T-cell (primary cell): ENCODE measurements around the gene CNKSR1. TPM values are rescaled to one million over a fixed set of nuclear protein-coding genes. Genes with fewer than 3 reads are reported as not detected.
A peak's percentile ranks its signal among the peaks of the same experiment; 100 is the strongest.

Experiments
- ATAC-seq, 4 experiments: fragments of 200-7000 bp in 3 of 4; fragments of 150-1000 bp in 1 of 4; cut with Tn5 transposase; replicated peaks in 1 of 4; 1 replicate in 3 of 4; 2 replicates in 1 of 4; pipeline ENCODE4 v1.10.0; 2021; ENCODE audit warnings: moderate library complexity in 3 of 4, mild to moderate bottlenecking in 2 of 4, moderate number of reproducible peaks in 1 of 4
- CTCF ChIA-PET, 2 donors: fragments of 300-600 bp; sonication (Branson Sonifier 250); formaldehyde crosslinking; loops; one replicate each; lab custom pipeline; 2022; ENCODE audit warnings: antibody characterized with exemption in 2 of 2; lab: Charles Lee
- POLR2A ChIA-PET, 2 donors: fragments of 300-600 bp; sonication (Branson Sonifier 250); formaldehyde crosslinking; loops; one replicate each; lab custom pipeline; 2022; ENCODE audit warnings: antibody characterized with exemption in 2 of 2; lab: Charles Lee
- DNase-seq, 35 experiments: peaks; one replicate each; pipeline versions ENCODE4 v3.0.0 to v3.0.0-alpha.2; 2013 to 2023
- H3K27ac ChIP-seq: one replicate; pipeline ENCODE4 v1.5.1; 2013; ENCODE audit warnings: low read length
- H3K27me3 ChIP-seq, 2 experiments: replicated peaks in 1 of 2; 1 replicate in 1 of 2; 2 replicates in 1 of 2; pipeline versions ENCODE4 v1.6.1 to v1.7.0; 2013; ENCODE audit warnings: low read length in 1 of 2, mixed read lengths in 1 of 2; ENCODE audit not compliant: control insufficient read depth in 2 of 2, insufficient read depth in 2 of 2; ENCODE audit errors: extremely low read depth in 1 of 2
- H3K36me3 ChIP-seq, 2 donors: 1 replicate in 1 of 2; 2 replicates in 1 of 2; pipeline versions ENCODE4 v1.6.1 to v1.7.0; 2013; ENCODE audit warnings: low read length in 1 of 2; ENCODE audit not compliant: control insufficient read depth in 2 of 2, insufficient read depth in 1 of 2; ENCODE audit errors: extremely low read depth in 1 of 2
- H3K4me1 ChIP-seq, 2 experiments: 1 replicate in 1 of 2; 2 replicates in 1 of 2; pipeline versions ENCODE4 v1.6.1 to v1.7.0; 2013; ENCODE audit warnings: low read length in 2 of 2, mixed read lengths in 1 of 2; ENCODE audit not compliant: insufficient read depth in 2 of 2, control insufficient read depth in 1 of 2; ENCODE audit errors: extremely low read depth in 1 of 2
- H3K4me3 ChIP-seq, 2 donors: 1 replicate in 1 of 2; 2 replicates in 1 of 2; pipeline versions ENCODE4 v1.5.1 to v1.7.0; 2013; ENCODE audit warnings: mild to moderate bottlenecking in 2 of 2, low read length in 1 of 2, moderate library complexity in 1 of 2; ENCODE audit not compliant: control insufficient read depth in 1 of 2; ENCODE audit errors: extremely low read depth in 1 of 2
- H3K9me3 ChIP-seq: 2 replicates; pipeline ENCODE4 v1.7.0; 2013
- H3K27ac Mint-ChIP-seq, 2 donors: one replicate each; pipeline ENCODE4 v1.8.0; 2020 to 2021; ENCODE audit warnings: mild to moderate bottlenecking in 2 of 2, mixed read lengths in 2 of 2
- H3K27me3 Mint-ChIP-seq, 2 donors: one replicate each; pipeline ENCODE4 v1.8.0; 2021 to 2022; ENCODE audit warnings: mixed read lengths in 2 of 2
- H3K36me3 Mint-ChIP-seq: one replicate; pipeline ENCODE4 v1.8.0; 2021; ENCODE audit warnings: mixed read lengths
- H3K4me1 Mint-ChIP-seq, 3 donors: one replicate each; pipeline ENCODE4 v1.8.0; 2020 to 2022; ENCODE audit warnings: mixed read lengths in 3 of 3, mild to moderate bottlenecking in 1 of 3
- H3K4me3 Mint-ChIP-seq, 3 donors: one replicate each; pipeline ENCODE4 v1.8.0; 2020 to 2022; ENCODE audit warnings: mild to moderate bottlenecking in 3 of 3, mixed read lengths in 3 of 3, moderate library complexity in 3 of 3
- H3K9me3 Mint-ChIP-seq, 3 donors: one replicate each; pipeline ENCODE4 v1.8.0; 2020 to 2022; ENCODE audit warnings: mixed read lengths in 3 of 3
- WGBS: methylation state at CpG from one replicate; pipeline ENCODE4 v1.1.5; 2013; ENCODE audit warnings: missing lambda C conversion rate; ENCODE audit not compliant: insufficient coverage; 5-methylcytosine and 5-hydroxymethylcytosine counted together
- total RNA-seq, 35 experiments: library from RNA in 6 of 35; stranded (reverse) in 6 of 35; fragments of 120-200 nt in 1 of 35; gene quantifications; one replicate each; pipeline versions ENCODE4 v1.2.1 to v1.2.4 and lab custom pipeline; 2013 to 2026

Gene CNKSR1
- total RNA-seq, 5 donors from 2014 or later (not counting 1 experiment from before 2014, with no cell fraction given), result 2.9 to 6.8 (median 3.6) TPM

GRCh38 chr1:26158908-26159742 lies 18.2 kb upstream of the CNKSR1 start, which contains the start of gene FAM110D:
TSS of gene FAM110D (plus strand) at chr1:26159079. CDS start at chr1:26161292, 2,213 bp downstream.
- Histone ChIP-seq H3K27ac (no peak within 1 kb of the TSS), H3K4me1 (peaks cover 0 to 24% of the 10 kb centered on the region in 2 experiments), H3K4me3 (no peak within 1 kb of the TSS), H3K36me3 (no peaks in the 10 kb centered on the region), H3K27me3 (peaks cover 4 to 94% of the 10 kb centered on the region in 2 experiments), H3K9me3 (no peaks in the 10 kb centered on the region)
- ATAC-seq (no peak), DNase-seq (no peak)
- peaks cover 18 to 49% of the 10 kb centered on the region in 2 donors for H3K27me3 Mint-ChIP-seq
- ChIA-PET POLR2A (no interaction called here), CTCF (no interaction called here)
- 74% methylated on average over 6 of the region's 6 CpGs for WGBS
- peak within 1 kb of the TSS in 1 of 3 donors; percentile 42 for H3K4me3 Mint-ChIP-seq
- peaks cover 5 to 14% (median 13%) of the 10 kb centered on the region in 3 donors for H3K4me1 Mint-ChIP-seq
- H3K27ac Mint-ChIP-seq, result peak within 1 kb of the TSS in 1 of 2 donors; percentile 48
- H3K9me3 Mint-ChIP-seq, result no peaks in the 10 kb centered on the region
- H3K36me3 Mint-ChIP-seq, result no peaks in the 10 kb centered on the region

DNA sequence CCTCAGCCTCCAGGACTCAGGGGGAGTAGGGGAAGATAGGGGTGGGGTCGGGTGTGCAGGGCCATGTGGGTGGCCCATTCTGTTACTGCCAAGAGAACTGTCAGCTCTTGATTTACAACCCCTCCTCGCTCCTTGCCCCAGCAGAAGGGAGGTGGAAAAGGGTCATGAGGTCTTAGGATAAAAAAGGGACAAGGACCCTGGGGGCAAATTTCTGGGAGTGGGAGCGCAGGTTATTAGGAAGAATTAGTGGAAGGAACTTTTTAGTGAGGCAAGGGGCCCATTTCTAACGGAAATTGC lies 17.6 kb upstream of the CNKSR1 start:
- ChIA-PET POLR2A (no interaction called here), CTCF (no interaction called here)
- H3K9me3 ChIP-seq, result no peaks in the 10 kb centered on the region
- H3K36me3 ChIP-seq, result no peaks in the 10 kb centered on the region
- no peak overlapping the region for H3K27ac ChIP-seq
- DNase-seq, result no peak
- WGBS, result 86% methylated on average over 2 of the region's 4 CpGs
- Mint-ChIP-seq H3K27ac (peak overlapping the region in 1 of 2 donors; percentile 36), H3K27me3 (peaks cover 18 to 49% of the 10 kb centered on the region in 2 donors), H3K9me3 (no peaks in the 10 kb centered on the region), H3K4me3 (peak overlapping the region in 1 of 3 donors; percentile 42), H3K4me1 (peaks cover 7 to 17% (median 13%) of the 10 kb centered on the region in 3 donors), H3K36me3 (no peaks in the 10 kb centered on the region)
- peaks cover 4 to 95% of the 10 kb centered on the region in 2 experiments for H3K27me3 ChIP-seq
- peaks cover 0 to 29% of the 10 kb centered on the region in 2 experiments for H3K4me1 ChIP-seq
- no peak overlapping the region for H3K4me3 ChIP-seq
- no peak for ATAC-seq

- CTCF ChIA-PET, result no interaction called here
- H3K4me3 Mint-ChIP-seq, result peak overlapping the region in 2 of 3 donors; percentile 28 to 32
- POLR2A ChIA-PET, result no interaction called here
- Histone ChIP-seq H3K36me3 (no peaks in the 10 kb centered on the region), H3K9me3 (no peaks in the 10 kb centered on the region), H3K27ac (no peak overlapping the region), H3K27me3 (peaks cover 4 to 86% of the 10 kb centered on the region in 2 experiments), H3K4me1 (peaks cover 0 to 30% of the 10 kb centered on the region in 2 experiments), H3K4me3 (peak overlapping the region in 1 of 2 donors; percentile 7)
- no peak overlapping the region for H3K27ac Mint-ChIP-seq
- H3K27me3 Mint-ChIP-seq, result peaks cover 18 to 49% of the 10 kb centered on the region in 2 donors
- WGBS, result 78% methylated on average over 15 of the region's 18 CpGs
- ATAC-seq, result no peak
- DNase-seq, result no peak
- no peaks in the 10 kb centered on the region for H3K36me3 Mint-ChIP-seq
- no peaks in the 10 kb centered on the region for H3K9me3 Mint-ChIP-seq
- peaks cover 13 to 21% (median 14%) of the 10 kb centered on the region in 3 donors for H3K4me1 Mint-ChIP-seq
Observed at GRCh38 chr1:26160527-26161414, 16.5 kb upstream of the CNKSR1 start.

DNA sequence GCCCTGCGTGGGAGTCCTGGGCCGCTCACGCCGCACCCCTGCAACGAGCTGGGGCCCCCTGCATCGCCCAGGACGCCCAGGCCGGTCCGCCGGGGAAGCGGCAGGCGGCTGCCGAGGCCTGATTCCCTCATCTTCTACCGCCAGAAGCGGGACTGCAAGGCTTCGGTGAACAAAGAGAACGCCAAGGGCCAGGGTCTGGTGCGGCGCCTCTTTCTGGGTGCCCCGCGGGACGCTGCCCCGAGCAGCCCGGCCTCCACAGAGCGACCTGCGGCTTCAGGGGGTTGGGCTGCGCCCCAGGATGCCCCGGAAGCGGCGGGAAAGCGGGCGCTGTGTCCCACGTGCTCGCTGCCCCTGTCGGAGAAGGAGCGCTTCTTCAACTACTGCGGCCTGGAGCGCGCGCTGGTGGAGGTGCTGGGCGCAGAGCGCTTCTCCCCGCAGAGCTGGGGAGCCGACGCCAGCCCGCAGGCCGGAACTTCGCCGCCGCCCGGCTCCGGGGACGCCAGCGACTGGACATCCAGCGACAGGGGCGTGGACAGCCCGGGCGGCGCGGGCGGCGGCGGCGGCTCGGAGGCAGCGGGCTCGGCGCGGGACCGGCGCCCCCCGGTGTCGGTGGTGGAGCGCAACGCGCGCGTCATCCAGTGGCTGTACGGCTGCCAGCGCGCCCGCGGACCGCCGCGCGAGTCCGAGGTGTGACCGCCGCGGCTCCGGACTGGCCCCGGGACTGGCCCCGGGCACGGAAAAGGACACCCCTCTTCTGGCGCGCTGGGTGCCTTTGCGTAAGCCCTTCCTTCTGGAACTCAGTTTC lies 15.7 kb upstream of the CNKSR1 start:
- H3K27ac ChIP-seq, result no peak overlapping the region
- Mint-ChIP-seq H3K4me1 (peaks cover 12 to 19% (median 18%) of the 10 kb centered on the region in 3 donors), H3K27me3 (peaks cover 17 to 44% of the 10 kb centered on the region in 2 donors), H3K9me3 (no peaks in the 10 kb centered on the region), H3K4me3 (peak overlapping the region; percentile 41 to 65 (median 56)), H3K36me3 (no peaks in the 10 kb centered on the region), H3K27ac (no peak overlapping the region)
- H3K27me3 ChIP-seq, result peaks cover 4 to 77% of the 10 kb centered on the region in 2 experiments
- ATAC-seq, result peak; percentile 57 to 67 (median 60)
- DNase-seq, result peak in 16 of 35 experiments; percentile 4 to 45 (median 27)
- H3K4me1 ChIP-seq, result peaks cover 0 to 27% of the 10 kb centered on the region in 2 experiments
- H3K9me3 ChIP-seq, result no peaks in the 10 kb centered on the region
- 6% methylated on average over 97 of the region's 98 CpGs for WGBS
- H3K36me3 ChIP-seq, result no peaks in the 10 kb centered on the region
- peak overlapping the region in 1 of 2 donors; percentile 55 for H3K4me3 ChIP-seq
- ChIA-PET CTCF (no interaction called here), POLR2A (no interaction called here)

- H3K27ac Mint-ChIP-seq, result no peak overlapping the region
- ChIA-PET POLR2A (no interaction called here), CTCF (interaction anchor here (0.6 kb wide), 3 partner anchors 11 to 82 kb away, joined by 3 to 4 read pairs (median 3); partner anchors contain the start of gene CEP85 (in 1 of the 2))
- no peaks in the 10 kb centered on the region for H3K9me3 Mint-ChIP-seq
- Histone ChIP-seq H3K36me3 (no peaks in the 10 kb centered on the region), H3K4me3 (peak overlapping the region in 1 of 2 donors; percentile 55), H3K4me1 (peaks cover 0 to 24% of the 10 kb centered on the region in 2 experiments), H3K27ac (no peak overlapping the region), H3K27me3 (peaks cover 4 to 71% of the 10 kb centered on the region in 2 experiments), H3K9me3 (no peaks in the 10 kb centered on the region)
- H3K4me1 Mint-ChIP-seq, result peaks cover 10 to 23% (median 18%) of the 10 kb centered on the region in 3 donors
- no peak for DNase-seq
- no peaks in the 10 kb centered on the region for H3K36me3 Mint-ChIP-seq
- H3K27me3 Mint-ChIP-seq, result peaks cover 14 to 42% of the 10 kb centered on the region in 2 donors
- ATAC-seq, result no peak
- 27% methylated on average over 20 of the region's 21 CpGs for WGBS
- peak overlapping the region; percentile 41 to 65 (median 56) for H3K4me3 Mint-ChIP-seq
Observed at GRCh38 chr1:26162220-26162709, 15.0 kb upstream of the CNKSR1 start.
